Measurements from ENCODE around the gene FGF8. TPM values are rescaled to one million over a fixed set of nuclear protein-coding genes. Genes with fewer than 3 reads are reported as not detected.

Gene FGF8
- total RNA-seq, 6 donors from 2014 or later: 0.44 TPM; not detected in 5

- TF ChIP-seq EP300 (IDR thresholded peaks at IDR 0.05) (no peak), POLR2A (IDR thresholded peaks at IDR 0.05) (no peak), POLR2AphosphoS5 (IDR thresholded peaks at IDR 0.05) (no peak)
- TF ChIP-seq, protein P1, sequence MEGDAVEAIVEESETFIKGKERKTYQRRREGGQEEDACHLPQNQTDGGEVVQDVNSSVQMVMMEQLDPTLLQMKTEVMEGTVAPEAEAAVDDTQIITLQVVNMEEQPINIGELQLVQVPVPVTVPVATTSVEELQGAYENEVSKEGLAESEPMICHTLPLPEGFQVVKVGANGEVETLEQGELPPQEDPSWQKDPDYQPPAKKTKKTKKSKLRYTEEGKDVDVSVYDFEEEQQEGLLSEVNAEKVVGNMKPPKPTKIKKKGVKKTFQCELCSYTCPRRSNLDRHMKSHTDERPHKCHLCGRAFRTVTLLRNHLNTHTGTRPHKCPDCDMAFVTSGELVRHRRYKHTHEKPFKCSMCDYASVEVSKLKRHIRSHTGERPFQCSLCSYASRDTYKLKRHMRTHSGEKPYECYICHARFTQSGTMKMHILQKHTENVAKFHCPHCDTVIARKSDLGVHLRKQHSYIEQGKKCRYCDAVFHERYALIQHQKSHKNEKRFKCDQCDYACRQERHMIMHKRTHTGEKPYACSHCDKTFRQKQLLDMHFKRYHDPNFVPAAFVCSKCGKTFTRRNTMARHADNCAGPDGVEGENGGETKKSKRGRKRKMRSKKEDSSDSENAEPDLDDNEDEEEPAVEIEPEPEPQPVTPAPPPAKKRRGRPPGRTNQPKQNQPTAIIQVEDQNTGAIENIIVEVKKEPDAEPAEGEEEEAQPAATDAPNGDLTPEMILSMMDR (IDR thresholded peaks at IDR 0.05): no peak
- Histone ChIP-seq H3K4me3 (no peak overlapping the region), H3K27me3 (no peaks in the 10 kb centered on the region), H3K4me1 (no peaks in the 10 kb centered on the region), H3K9me3 (no peaks in the 10 kb centered on the region), H3K27ac (no peak overlapping the region), H3K36me3 (no peaks in the 10 kb centered on the region)
- no peak for DNase-seq
- 80 to 92% methylated on average over 2 of the region's 2 CpGs for WGBS, 2 donors
- no peak for ATAC-seq (ENCODE audit: low FRiP score in 2 of 2)
These were observed 49.9 kb downstream of the FGF8 start for GRCh38 chr10:101726115-101726387.

GRCh38 chr10:101725296-101726114 lies 50.4 kb downstream of the FGF8 start:
- 65 to 75% methylated on average over 4 to 8 of the region's 8 CpGs for WGBS, 2 donors

DNA sequence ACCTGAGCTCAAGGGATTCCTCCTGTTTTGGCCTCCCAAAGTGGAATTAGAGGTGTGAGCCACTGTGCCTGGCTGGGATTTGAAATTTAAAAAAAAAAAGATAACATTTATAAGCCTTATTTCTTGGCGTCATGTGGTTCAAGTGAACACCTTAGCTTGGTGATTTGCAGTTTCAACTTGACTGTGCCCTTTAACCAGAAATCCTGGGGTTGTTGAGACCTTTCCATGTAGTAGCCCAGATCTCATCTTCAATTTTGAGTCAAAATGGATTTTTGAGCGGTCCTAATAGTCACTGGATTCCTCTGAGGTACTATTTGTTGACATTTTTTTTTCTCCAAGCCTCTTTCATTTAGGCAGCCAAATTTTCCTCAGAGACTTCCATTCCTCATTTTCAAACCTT lies 51.5 kb downstream of the FGF8 start:
- Histone ChIP-seq H3K4me3 (no peak overlapping the region), H3K27ac (no peak overlapping the region), H3K27me3 (no peaks in the 10 kb centered on the region), H3K9me3 (no peaks in the 10 kb centered on the region), H3K4me1 (no peaks in the 10 kb centered on the region), H3K36me3 (no peaks in the 10 kb centered on the region)
- ATAC-seq (ENCODE audit: low FRiP score in 2 of 2) (no peak), DNase-seq (no peak)
- 88% methylated on average over 2 of the region's 2 CpGs for WGBS, 2 donors
- TF ChIP-seq EP300 (IDR thresholded peaks at IDR 0.05): no peak
- TF ChIP-seq, protein P1 (IDR thresholded peaks at IDR 0.05): no peak
- TF ChIP-seq POLR2A (IDR thresholded peaks at IDR 0.05): no peak
- no peak for TF ChIP-seq POLR2AphosphoS5 (IDR thresholded peaks at IDR 0.05)

More at GRCh38 chr10:101725296-101726114, 50.4 kb downstream of the FGF8 start:
- no peaks in the 10 kb centered on the region for H3K9me3 ChIP-seq
- TF ChIP-seq POLR2AphosphoS5 (IDR thresholded peaks at IDR 0.05) (no peak), POLR2A (IDR thresholded peaks at IDR 0.05) (no peak), EP300 (IDR thresholded peaks at IDR 0.05) (no peak)
- TF ChIP-seq, protein P1 (IDR thresholded peaks at IDR 0.05): no peak
- no peaks in the 10 kb centered on the region for H3K4me1 ChIP-seq
- ATAC-seq (ENCODE audit: low FRiP score in 2 of 2): no peak
- no peak for DNase-seq
- no peak overlapping the region for H3K4me3 ChIP-seq
- no peaks in the 10 kb centered on the region for H3K36me3 ChIP-seq
- H3K27ac ChIP-seq: no peak overlapping the region
- H3K27me3 ChIP-seq: no peaks in the 10 kb centered on the region

DNA sequence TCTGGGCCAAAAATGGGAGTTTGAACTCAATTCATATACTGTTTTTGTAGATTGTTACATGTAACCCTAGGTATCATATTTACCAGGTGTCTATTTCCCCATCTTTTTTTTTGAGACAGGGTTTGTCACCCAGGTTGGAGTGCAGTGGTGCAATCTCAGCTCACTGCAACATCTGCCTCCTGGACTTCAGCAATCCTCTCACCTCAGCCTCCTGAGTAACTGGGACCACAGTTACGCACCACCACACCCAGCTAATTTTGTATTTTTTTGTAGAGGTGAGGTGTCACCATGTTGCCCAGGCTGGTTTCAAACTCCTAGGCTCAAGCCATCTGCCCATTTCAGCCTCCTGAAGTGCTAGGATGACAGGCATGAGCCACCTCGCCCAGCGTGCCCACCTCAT lies 52.7 kb downstream of the FGF8 start:
- no peaks in the 10 kb centered on the region for H3K4me1 ChIP-seq
- 95% methylated on average over 3 of the region's 3 CpGs for WGBS, 2 donors
- TF ChIP-seq EP300 (IDR thresholded peaks at IDR 0.05) (no peak), POLR2A (IDR thresholded peaks at IDR 0.05) (no peak), POLR2AphosphoS5 (IDR thresholded peaks at IDR 0.05) (no peak)
- TF ChIP-seq, protein P1 (IDR thresholded peaks at IDR 0.05): no peak
- H3K27me3 ChIP-seq: no peaks in the 10 kb centered on the region
- no peak overlapping the region for H3K4me3 ChIP-seq
- no peaks in the 10 kb centered on the region for H3K36me3 ChIP-seq
- H3K27ac ChIP-seq: no peak overlapping the region
- DNase-seq (no peak), ATAC-seq (ENCODE audit: low FRiP score in 2 of 2) (no peak)
- H3K9me3 ChIP-seq: no peaks in the 10 kb centered on the region

GRCh38 chr10:101721806-101722205 lies 54.1 kb downstream of the FGF8 start:
- DNase-seq (no peak), ATAC-seq (ENCODE audit: low FRiP score in 2 of 2) (no peak)
- WGBS, 2 donors: 88 to 94% methylated on average over 2 of the region's 2 CpGs
- Histone ChIP-seq H3K27me3 (no peaks in the 10 kb centered on the region), H3K9me3 (no peaks in the 10 kb centered on the region), H3K36me3 (no peaks in the 10 kb centered on the region), H3K4me3 (no peak overlapping the region), H3K4me1 (no peaks in the 10 kb centered on the region), H3K27ac (no peak overlapping the region)
- TF ChIP-seq EP300 (IDR thresholded peaks at IDR 0.05): no peak
- TF ChIP-seq, protein P1 (IDR thresholded peaks at IDR 0.05): no peak
- no peak for TF ChIP-seq POLR2A (IDR thresholded peaks at IDR 0.05)
